Dermis microvascular lymphatic vessel endothelial cell (primary cell): Measurements from ENCODE around the gene F2RL3. TPM values are rescaled to one million over a fixed set of nuclear protein-coding genes. Genes with fewer than 3 reads are reported as not detected.
"Not testable (repeated sequence)": the region's sequence is repeated elsewhere in the genome, so short reads cannot be mapped to it uniquely, and the experiment has no call there.

Experiments
- DNase-seq, 2 donors: peaks; one replicate each; pipeline versions ENCODE4 v3.0.0 to v3.0.0-alpha.2; 2010; ENCODE audit warnings: low read depth in 2 of 2
- total RNA-seq: library from RNA; depleted of rRNA; stranded (reverse); fragments of >200 nt; gene quantifications from 2 replicates; pipeline ENCODE4 v1.2.1, GENCODE V29; 2014

Gene F2RL3
- total RNA-seq, 1 donor from 2014 or later, result 2.6 TPM

DNA sequence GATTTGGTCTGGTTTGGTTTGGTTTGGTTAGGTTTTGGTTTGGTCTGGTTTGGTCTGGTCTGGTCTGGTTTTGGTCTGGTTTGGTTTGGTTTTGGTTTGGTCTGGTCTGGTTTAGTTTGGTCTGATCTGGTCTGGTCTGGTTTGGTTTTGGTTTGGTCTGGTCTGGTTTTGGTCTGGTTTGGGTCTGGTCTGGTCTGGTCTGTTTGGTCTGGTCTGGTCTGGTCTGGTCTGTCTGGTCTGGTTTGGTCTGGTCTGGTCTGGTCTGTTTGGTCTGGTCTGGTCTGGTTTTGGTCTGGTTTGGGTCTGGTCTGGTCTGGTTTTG is 13.9 kb upstream of the F2RL3 start:
- not testable (repeated sequence) for DNase-seq

DNA sequence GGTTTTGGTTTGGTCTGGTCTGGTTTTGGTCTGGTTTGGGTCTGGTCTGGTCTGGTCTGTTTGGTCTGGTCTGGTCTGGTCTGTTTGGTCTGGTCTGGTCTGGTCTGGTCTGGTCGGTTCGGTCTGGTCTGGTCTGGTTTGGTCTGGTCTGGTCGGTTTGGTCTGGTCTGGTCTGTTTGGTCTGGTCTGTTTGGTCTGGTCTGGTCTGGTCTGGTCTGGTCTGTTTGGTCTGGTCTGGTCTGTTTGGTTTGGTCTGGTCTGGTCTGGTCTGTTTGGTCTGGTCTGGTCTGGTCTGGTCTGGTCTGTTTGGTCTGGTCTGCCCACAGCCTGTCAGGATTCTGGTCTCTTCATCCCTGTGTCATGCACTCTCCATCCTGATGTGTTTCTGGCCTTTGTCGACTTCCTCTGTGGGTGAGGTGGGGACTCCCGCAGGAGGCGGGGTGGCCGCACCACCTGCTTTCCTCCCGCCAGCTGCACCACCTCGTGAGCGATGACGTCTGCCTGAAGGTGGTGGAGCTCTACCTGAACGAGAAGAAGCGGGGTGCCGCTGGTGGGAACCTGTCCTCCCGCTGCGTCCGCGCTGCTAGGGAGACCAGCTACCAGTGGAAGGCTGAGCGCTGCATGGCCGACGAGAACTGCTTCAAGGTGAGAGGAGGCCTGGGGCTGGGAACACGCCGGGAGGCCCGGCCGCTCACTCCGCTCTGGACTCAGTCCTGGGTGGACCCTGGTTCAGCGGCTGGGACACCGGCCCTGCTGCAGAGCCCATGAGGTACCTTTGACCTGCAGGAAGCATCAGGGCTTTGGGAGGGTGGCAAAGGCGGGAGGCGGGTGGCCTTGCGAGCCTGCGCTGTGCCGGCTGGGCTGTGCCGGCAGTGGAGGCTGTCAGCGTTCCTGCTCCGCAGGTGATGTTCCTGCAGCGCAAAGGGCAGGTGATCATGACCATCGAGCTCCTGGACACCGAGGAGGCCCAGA is 12.9 kb upstream of the F2RL3 start:
- peak in 1 of 2 donors; percentile 16 for DNase-seq

DNA sequence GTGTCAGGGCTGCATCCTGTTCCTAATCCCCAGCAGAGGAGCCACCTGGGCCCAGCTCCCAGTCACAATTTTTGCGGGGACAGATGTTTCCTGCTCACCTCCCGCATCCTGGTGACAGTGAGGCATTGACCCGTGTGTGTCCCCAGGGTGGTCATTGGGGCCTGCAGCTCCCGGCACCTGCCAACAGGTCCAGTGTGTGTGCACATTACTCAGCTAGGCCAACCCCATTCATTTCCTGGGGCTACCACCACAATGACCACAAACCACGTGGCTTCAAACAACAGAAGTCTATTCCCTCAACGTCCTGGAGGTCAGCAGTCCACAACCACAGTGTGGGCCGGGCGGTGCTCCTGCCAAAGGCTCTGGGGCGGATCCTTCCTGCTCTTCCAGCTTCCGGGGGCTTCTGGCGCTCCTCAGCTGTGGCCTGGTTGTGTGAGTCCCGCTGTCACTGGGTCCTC is 11.9 kb upstream of the F2RL3 start:
- DNase-seq, result peak; percentile 78 to 87

DNA sequence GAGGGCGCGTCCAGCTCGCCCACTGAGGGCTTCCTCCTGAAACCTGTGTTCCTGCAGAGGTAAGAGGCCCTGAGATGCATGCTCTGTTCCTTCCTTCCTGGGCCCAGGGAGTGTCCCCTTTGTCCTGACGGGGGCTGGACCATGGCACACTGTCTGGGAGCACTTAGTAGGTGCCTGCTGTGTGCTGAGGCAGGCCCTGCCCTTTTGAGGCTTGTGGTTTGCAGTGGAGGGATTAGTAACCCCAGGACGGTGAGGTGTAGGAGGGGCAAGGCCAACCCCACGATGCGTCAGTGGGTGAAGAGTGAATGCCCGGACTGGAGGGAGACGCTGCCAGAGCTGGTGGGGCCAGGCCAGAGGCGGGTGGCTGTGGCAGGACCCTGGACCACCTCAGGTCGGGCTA is 11.2 kb upstream of the F2RL3 start:
- no peak for DNase-seq

DNA sequence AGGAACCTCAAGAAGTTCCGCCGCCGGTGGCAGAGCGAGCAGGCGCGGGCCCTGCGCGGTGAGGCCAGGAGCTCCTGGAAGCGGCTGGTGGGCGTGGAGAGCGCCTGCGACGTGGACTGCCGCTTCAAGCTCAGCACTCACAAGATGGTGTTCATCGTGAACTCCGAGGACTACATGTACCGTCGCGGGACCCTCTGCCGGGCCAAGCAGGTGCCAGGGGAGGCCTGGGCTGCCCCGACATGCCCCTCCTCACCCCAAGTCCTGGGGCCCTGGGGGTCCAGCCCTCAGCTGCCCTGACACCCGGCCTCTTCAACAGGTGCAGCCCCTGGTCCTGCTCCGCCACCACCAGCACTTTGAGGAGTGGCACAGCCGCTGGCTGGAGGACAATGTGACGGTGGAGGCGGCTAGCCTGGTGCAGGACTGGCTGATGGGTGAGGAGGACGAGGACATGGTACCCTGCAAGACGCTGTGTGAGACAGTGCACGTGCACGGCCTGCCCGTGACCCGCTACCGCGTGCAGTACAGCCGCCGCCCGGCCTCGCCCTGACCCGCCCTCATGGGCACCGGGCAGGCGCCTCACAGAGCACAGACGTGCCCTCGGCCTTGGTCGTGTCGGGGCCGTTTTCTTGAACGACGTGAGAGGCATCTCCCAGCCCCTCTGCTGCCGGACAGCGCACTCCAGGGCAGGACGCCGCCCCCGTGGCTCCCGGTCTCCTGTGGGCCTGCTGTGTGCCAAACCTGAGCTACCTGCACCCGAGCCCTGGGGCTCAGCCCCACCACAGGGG is 10.4 kb upstream of the F2RL3 start:
- no peak for DNase-seq

DNA sequence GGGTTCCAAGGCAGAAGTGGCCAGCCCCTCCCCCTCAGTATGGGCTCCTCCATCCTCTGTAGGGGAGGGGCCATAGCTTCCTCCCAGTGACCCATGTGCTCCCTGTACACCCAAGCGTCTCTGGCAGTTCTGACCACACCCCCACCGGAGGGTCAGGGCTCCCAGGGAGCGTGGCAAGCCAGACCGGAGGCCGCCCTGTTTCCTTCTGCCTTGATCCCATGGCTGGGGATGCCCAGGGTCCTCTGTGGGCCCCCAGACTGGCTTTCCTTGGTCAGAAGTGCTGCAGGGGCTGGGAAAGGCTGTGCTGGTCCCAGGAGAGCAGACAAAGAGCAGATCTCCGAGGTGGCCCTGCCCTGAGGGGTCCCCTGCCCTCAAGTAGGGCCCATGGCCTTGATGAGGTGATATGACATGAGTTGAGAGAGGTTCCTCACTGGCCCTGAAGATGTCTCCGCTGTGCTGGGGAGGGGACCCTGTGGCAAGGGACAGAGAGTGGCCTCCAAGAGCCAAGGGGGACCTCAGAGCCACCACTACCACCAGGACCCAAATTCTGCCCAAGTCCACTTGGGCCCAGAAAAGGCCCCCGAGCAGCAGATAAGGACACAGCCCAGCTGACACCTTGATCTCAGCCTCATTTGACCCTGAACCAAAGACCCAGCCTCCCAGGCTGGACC is 7.8 kb upstream of the F2RL3 start:
- no peak for DNase-seq

DNA sequence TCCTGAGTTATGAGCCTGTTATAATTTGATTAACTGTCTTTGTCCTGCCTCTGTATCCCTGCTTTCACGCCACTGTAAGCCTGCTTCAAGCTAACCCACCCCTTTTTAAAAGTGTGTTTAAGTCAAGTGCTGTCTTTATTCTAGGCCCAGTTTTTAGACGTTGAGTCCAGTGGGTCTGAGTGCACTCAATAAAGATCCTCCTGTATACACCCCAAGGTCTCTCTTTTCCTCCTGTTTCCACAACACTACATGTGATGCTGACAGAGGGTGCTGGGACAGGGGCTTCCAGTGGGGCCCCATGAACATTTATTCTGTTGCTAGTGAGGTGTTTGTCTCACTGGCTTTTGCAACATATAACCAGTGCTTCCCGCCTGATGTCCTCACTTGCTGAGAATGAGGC is 6.7 kb upstream of the F2RL3 start:
- no peak for DNase-seq

DNA sequence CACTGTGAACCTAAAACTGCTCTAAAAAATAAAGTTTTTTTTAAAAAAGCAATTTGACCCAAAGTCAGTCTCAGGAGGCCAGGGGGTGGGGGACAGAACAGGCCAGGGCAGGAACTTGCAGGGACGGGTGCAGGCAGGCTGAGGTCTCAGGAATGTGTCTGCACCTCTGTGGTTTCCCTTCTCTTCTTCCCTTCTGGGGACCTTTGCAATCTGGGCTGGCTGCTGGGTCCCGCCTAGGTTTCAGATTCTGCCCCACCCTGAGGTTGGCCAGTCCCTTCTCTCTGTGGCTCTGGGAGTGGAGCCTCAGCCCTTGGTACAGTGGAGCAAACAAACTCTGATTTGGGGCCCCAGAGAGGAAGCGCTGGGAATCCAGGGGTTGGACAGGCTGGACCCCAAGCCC is 5.3 kb upstream of the F2RL3 start:
- DNase-seq, result no peak

DNA sequence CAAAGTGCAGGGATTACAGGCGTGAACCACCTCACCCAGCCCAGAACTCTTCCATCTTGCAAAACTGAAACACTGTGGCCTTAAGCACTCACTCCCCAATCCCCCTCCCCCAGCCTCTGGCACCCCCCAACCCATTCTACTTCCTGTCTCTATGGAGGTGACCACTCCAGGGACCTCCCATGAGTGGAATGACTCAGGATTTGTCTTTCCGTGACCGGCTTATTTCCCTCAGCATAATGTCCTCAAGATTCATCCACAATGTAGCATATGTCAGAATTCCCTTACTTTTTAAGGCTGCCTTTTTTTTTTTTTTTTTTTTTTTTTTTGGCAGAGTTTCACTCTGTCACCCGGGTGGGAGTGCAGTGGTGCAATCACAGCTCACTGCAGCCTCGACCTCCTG is 3.6 kb upstream of the F2RL3 start:
- DNase-seq, result no peak

DNA sequence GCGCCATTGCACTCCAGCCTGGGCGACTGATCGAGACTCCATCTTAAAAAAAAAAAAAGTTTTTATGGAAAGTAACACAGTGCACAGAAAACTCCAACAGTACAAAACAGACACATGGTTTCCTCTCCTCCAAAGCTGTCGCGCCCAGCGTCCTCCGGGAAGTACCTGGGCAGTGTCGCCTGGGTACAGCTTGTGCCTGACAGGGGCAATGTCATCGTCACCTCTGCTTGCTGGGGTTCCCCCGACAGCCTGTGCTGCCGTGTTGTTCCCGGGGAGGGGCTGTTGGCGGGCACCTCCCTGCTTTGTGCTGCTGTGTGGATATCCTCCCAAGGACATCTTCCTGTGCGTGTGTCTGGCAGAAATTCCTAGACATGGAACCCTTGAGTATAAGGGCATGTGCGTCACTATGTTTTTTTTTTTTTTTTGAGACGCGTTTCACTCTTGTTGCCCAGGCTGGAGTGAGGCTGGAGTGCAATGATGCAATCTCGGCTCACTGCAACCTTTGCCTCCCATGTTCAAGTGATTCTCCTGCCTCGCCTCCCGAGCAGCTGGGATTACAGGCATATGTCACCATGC is 2.4 kb upstream of the F2RL3 start:
- DNase-seq, result peak; percentile 51 to 80

DNA sequence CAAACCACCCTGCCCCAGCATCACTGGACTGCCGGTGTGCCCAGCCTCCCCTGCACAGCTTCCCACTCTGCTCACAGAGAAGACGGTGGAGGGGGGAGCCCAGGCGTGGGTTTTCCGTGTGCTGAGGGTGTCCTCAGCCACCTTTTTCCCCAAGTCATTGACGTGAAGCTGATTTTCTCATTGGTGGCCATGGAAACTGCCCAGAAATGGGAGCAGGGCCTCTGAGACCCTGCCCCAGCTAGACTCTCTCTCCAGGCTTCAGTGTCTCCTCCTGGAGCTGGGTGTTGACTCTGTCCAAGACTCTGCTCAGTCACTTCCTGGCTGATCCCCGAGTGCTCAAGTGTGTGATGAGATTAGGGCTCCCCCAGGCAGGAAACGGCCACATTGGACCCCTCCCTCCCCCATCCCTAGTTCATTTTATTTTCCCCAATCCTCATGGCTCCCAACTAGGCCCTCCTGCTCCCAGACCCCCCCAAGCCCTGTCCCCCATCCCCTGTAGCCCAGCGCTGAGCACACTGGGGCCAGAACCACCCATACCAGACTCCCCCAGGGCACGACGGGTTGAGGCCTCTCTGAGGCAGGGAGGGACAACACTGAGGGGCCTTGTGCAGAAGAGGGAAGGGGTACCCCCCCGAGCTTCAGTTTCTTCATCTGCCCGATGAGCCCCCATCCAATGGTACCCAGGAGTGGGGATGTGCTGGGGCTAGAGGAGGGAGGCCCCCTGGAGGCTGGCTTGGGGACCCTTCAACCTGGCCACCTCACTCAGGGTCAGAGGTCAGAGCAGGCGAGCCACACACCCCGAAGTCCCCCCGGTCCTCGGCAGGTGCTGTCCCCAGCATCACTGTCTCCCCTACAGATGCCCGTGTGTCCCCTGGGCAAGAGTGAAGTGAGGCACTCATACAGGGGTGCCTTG is 1.2 kb upstream of the F2RL3 start:
- peak in 1 of 2 donors; percentile 17 for DNase-seq

DNA sequence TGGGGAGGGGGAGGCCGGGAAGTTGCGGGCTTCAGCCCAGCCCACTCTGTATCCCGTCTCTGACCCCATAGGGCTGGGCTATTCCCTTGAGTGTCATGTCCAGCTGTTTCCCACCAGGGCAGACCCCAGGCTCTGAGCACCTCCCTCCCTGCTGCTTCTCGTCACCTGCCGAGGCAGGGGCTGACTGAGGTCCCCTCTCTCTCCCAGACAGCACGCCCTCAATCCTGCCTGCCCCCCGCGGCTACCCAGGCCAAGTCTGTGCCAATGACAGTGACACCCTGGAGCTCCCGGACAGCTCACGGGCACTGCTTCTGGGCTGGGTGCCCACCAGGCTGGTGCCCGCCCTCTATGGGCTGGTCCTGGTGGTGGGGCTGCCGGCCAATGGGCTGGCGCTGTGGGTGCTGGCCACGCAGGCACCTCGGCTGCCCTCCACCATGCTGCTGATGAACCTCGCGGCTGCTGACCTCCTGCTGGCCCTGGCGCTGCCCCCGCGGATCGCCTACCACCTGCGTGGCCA is 625 bp downstream of the F2RL3 start:
- peak in 1 of 2 donors; percentile 51 for DNase-seq

DNA sequence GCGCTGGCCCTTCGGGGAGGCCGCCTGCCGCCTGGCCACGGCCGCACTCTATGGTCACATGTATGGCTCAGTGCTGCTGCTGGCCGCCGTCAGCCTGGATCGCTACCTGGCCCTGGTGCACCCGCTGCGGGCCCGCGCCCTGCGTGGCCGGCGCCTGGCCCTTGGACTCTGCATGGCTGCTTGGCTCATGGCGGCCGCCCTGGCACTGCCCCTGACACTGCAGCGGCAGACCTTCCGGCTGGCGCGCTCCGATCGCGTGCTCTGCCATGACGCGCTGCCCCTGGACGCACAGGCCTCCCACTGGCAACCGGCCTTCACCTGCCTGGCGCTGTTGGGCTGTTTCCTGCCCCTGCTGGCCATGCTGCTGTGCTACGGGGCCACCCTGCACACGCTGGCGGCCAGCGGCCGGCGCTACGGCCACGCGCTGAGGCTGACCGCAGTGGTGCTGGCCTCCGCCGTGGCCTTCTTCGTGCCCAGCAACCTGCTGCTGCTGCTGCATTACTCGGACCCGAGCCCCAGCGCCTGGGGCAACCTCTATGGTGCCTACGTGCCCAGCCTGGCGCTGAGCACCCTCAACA is 1.2 kb downstream of the F2RL3 start:
- peak; percentile 38 to 61 for DNase-seq

DNA sequence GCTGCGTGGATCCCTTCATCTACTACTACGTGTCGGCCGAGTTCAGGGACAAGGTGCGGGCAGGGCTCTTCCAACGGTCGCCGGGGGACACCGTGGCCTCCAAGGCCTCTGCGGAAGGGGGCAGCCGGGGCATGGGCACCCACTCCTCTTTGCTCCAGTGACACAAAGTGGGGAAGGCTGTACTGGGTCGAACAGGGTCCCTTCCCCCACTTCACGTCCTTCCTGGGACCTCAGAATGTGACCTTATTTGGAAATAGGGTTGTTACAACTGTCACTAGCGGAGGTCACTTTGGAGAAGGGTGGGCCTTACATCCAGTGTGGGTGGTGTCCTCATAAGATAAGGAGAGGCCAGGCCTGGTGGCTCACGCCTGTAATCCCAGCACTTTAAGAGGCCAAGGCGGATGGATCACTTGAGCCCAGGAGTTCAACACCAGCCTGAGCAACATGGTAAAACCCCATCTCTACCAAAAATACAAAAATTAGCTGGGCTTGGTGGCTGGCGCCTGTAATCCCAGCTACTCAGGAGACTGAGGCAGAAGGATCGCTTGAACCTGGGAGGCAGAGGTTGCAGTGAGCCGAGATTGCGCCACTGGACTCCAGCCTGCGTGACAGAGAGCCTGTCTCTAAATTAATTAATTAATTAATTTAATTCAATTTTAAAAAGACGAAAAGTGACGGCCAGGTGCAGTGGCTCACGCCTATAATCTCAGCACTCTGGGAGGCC is 1.8 kb downstream of the F2RL3 start:
- no peak for DNase-seq

DNA sequence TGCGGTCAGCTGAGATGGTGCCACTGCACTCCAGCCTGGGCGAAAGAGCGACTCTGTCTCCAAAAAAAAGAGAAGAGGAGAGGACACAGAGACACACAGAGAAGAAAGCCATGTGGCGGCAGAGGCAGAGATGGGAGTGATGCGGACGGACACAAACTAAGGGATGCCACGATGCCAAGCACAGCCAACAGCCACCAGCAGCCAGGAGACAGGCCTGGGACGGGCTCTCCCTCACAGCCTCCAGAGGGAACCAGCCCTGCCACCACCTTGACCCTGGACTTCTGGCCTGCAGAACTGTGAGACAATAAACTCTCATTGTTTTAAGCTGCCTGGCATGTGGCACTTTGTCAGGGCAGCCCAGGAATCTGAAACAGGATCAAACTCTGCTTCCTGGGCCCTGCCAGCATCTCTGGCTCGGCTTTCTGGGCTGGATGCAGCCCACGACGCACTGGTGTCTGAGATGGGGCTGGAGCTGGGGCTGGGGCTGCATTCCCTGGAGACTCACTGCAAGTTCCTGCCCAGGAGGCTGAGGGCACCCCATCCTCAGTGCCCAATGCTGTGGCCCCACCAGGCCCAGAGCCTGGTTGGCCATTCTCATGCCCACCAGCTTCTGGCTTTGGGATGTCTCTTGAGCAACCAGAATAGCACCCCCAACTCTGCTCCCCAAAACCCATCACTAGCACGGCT is 3.0 kb downstream of the F2RL3 start:
- no peak for DNase-seq

DNA sequence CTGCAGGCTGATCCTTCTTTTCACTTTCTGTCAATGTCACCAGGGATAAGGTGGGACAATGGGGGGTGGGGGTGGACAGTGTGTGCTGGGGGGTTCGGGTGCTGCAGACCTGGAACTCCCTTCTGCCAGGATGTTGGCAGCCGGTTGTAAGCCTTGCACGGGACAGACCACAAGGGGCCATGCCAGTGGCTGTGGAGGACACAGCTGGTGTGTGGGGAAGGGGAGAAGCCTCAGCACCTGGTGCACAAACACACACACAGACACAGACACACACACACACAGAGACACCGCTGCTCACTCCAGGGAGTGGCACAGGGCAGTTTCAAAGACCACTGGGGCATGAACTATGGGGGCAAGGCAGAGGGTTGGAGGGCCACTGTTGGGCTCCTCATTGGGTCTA is 3.6 kb downstream of the F2RL3 start:
- DNase-seq, result no peak

DNA sequence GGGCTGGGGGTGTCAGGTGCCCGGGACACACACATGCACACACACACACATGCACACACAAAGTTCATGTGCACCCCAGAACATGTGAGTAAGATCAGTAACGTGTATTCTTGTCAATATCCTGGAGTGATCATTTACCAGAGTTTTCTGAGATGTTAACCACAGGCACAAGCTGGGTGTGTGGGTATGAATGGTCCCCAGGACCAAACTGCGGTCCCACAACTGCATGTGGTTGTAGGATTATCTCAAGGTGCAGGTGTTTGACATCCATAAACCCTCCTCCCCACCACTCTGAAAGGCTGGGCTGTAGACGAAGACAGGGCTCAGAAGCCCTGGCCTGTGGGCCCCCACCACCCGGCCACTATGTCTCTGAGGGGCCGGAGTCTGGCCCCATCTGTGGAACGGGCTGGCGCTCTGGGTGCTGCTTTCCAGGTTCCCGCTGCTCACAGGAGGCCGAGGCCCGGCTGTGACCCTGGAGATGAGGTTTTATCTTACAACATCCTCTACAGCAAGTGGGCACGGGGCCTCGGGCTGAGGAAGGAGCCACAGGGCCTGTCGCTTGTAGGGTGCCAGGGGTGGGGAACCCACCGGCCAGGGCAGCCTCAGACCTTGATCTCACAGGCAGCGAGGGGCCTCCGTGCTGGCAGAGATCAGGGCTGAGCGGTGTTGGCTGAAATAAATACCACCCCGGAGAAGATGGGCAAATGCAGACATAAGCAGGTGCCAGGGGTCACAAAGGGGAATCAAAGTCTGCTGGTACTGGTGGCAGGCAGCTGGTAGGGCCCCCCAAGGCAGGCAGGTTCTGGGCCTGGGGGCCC is 4.3 kb downstream of the F2RL3 start:
- no peak for DNase-seq

DNA sequence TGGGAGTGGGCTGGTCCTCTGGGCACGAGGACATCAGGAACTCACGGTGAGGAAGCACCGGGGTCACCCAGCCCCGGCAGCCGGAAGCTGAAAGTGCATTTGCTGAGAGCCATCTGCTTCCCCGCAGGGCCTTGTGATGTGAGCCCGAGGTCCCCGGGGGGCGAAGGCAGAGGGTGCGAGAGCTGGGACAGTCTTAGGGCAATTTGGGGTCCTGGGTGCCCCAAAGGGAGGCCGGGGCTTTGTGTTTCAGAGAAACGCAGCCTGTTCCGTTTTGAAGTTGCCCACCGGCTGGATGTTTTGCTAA is 4.8 kb downstream of the F2RL3 start:
- peak in 1 of 2 donors; percentile 45 for DNase-seq
